OCI-LY1 (cell line): ENCODE results near the gene SYNE1.
"Not testable (repeated sequence)": the region's sequence is repeated elsewhere in the genome, so short reads cannot be mapped to it uniquely, and the experiment has no call there.

Experiments
- H2AFZ ChIP-seq: fragments of 200-600 bp; sonication (generic), shearing (Covaris generic); 2 replicates; pipeline ENCODE4 v1.6.0; 2014; ENCODE audit warnings: antibody characterized with exemption, mild to moderate bottlenecking, low read length
- H3F3A ChIP-seq: fragments of 200-600 bp; sonication (generic), shearing (Covaris generic); 2 replicates; pipeline ENCODE4 v1.6.0; 2014; ENCODE audit warnings: mild to moderate bottlenecking, antibody characterized with exemption, low read length, moderate library complexity; ENCODE audit not compliant: insufficient read depth
- H3K27ac ChIP-seq: fragments of 200-600 bp; sonication (generic); 2 replicates; pipeline ENCODE4 v1.5.1; 2014; ENCODE audit warnings: low read length, mixed run types, mild to moderate bottlenecking, low read depth; ENCODE audit not compliant: poor library complexity, severe bottlenecking
- H3K27me3 ChIP-seq: fragments of 200-600 bp; sonication (generic); 2 replicates; pipeline ENCODE4 v1.6.0; 2014; ENCODE audit warnings: antibody characterized with exemption, mild to moderate bottlenecking, low read length, moderate library complexity; ENCODE audit not compliant: insufficient read depth
- H3K36me3 ChIP-seq: fragments of 200-600 bp; sonication (generic); 2 replicates; pipeline ENCODE4 v1.6.1; 2014; ENCODE audit warnings: mild to moderate bottlenecking, antibody characterized with exemption, low read length, moderate library complexity, mixed read lengths; ENCODE audit not compliant: insufficient read depth
- H3K4me1 ChIP-seq: fragments of 200-600 bp; sonication (generic); 2 replicates; pipeline ENCODE4 v1.5.1; 2014; ENCODE audit warnings: mild to moderate bottlenecking, low read length, moderate library complexity; ENCODE audit not compliant: insufficient read depth, severe bottlenecking
- H3K4me2 ChIP-seq: fragments of 200-600 bp; sonication (generic), shearing (Covaris generic); 2 replicates; pipeline ENCODE4 v1.6.1; 2014; ENCODE audit warnings: low read length
- H3K4me3 ChIP-seq: fragments of 200-600 bp; sonication (generic); 2 replicates; pipeline ENCODE4 v1.5.1; 2014; ENCODE audit warnings: low read length, low read depth, mild to moderate bottlenecking, mixed read lengths; ENCODE audit not compliant: poor library complexity, severe bottlenecking
- H3K79me2 ChIP-seq: fragments of 200-600 bp; shearing (Covaris generic); 2 replicates; pipeline ENCODE4 v1.6.1; 2016; ENCODE audit warnings: mixed run types, low read length, mixed read lengths; ENCODE audit not compliant: insufficient read depth
- H3K9ac ChIP-seq: fragments of 200-600 bp; sonication (generic), shearing (Covaris generic); 2 replicates; pipeline ENCODE4 v1.6.1; 2014; ENCODE audit warnings: mild to moderate bottlenecking, low read length, mixed read lengths
- H3K9me2 ChIP-seq: fragments of 200-600 bp; sonication (generic), shearing (Covaris generic); 2 replicates; pipeline ENCODE4 v1.6.1; 2014; ENCODE audit warnings: low read depth, mild to moderate bottlenecking, low read length, mixed read lengths
- H3K9me3 ChIP-seq: fragments of 200-600 bp; shearing (Covaris generic); 2 replicates; pipeline ENCODE4 v1.6.1; 2014; ENCODE audit warnings: low read length, mixed read lengths
- H4K20me1 ChIP-seq: fragments of 200-600 bp; sonication (generic), shearing (Covaris generic); 2 replicates; pipeline ENCODE4 v1.6.0; 2016; ENCODE audit warnings: mild to moderate bottlenecking, low read length; ENCODE audit not compliant: insufficient read depth
- CTCF ChIP-seq: fragments of 200-600 bp; sonication (generic), shearing (Covaris generic); IDR thresholded peaks from 2 replicates; pipeline ENCODE4 v1.5.1; 2017; ENCODE audit warnings: mild to moderate bottlenecking, antibody characterized with exemption, low read length, moderate library complexity, mixed read lengths
- EZH2 ChIP-seq: fragments of 200-600 bp; sonication (generic), shearing (Covaris generic); IDR thresholded peaks from 2 replicates; pipeline ENCODE4 v1.8.0; 2017; ENCODE audit warnings: borderline replicate concordance, mixed run types, mild to moderate bottlenecking, antibody characterized with exemption, low read length, moderate library complexity, mixed read lengths

The SYNE1 gene

GRCh38 chr6:152147269-152147668 lies 489.9 kb downstream of the SYNE1 start:
- no peaks in the 10 kb centered on the region for H3K27me3 ChIP-seq
- no peak overlapping the region for H2AFZ ChIP-seq
- TF ChIP-seq EZH2, result no peak
- TF ChIP-seq CTCF, result no peak
- H4K20me1 ChIP-seq, result no peaks in the 10 kb centered on the region
- no peaks in the 10 kb centered on the region for H3K4me1 ChIP-seq
- no peaks in the 10 kb centered on the region for H3K9me2 ChIP-seq
- H3K9me3 ChIP-seq, result no peaks in the 10 kb centered on the region
- H3K4me3 ChIP-seq, result no peak overlapping the region
- H3F3A ChIP-seq, result no peaks in the 10 kb centered on the region
- peaks cover 91% of the 10 kb centered on the region for H3K36me3 ChIP-seq
- H3K79me2 ChIP-seq, result no peaks in the 10 kb centered on the region
- no peak overlapping the region for H3K4me2 ChIP-seq
- no peak overlapping the region for H3K27ac ChIP-seq
- H3K9ac ChIP-seq, result no peak overlapping the region

GRCh38 chr6:152146385-152146784 lies 490.8 kb downstream of the SYNE1 start:
- no peaks in the 10 kb centered on the region for H3K79me2 ChIP-seq
- H4K20me1 ChIP-seq, result no peaks in the 10 kb centered on the region
- H3F3A ChIP-seq, result no peaks in the 10 kb centered on the region
- H3K9me2 ChIP-seq, result no peaks in the 10 kb centered on the region
- no peak overlapping the region for H2AFZ ChIP-seq
- H3K9me3 ChIP-seq, result no peaks in the 10 kb centered on the region
- H3K4me3 ChIP-seq, result no peak overlapping the region
- peaks cover 82% of the 10 kb centered on the region for H3K36me3 ChIP-seq
- H3K4me1 ChIP-seq, result no peaks in the 10 kb centered on the region
- H3K9ac ChIP-seq, result no peak overlapping the region
- TF ChIP-seq EZH2, result no peak
- TF ChIP-seq CTCF, result no peak
- no peak overlapping the region for H3K4me2 ChIP-seq
- H3K27me3 ChIP-seq, result no peaks in the 10 kb centered on the region
- H3K27ac ChIP-seq, result no peak overlapping the region

DNA sequence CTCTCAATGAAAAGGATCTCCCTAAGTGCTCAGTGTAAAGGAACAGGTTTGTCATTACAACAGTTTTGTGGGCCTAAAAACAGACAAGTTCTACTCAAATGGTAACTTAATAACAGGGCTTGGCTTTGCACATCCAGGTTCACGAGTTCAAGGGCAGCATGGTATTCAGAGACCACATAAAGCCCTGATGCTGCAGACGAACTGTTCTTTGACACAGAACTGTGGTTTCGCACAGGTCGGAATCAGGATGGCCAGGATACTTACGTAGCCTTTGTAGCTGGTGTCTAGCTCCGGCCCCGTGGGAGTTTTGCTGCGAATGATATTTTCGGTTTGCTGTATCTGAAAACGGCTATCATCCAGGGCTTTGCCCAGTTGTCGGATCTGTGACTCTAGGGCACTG lies 493.8 kb downstream of the SYNE1 start:
- H3K9me2 ChIP-seq, result no peaks in the 10 kb centered on the region
- H3K4me1 ChIP-seq, result no peaks in the 10 kb centered on the region
- H3F3A ChIP-seq, result no peaks in the 10 kb centered on the region
- H3K9me3 ChIP-seq, result no peaks in the 10 kb centered on the region
- H3K36me3 ChIP-seq, result peaks cover 79% of the 10 kb centered on the region
- H4K20me1 ChIP-seq, result no peaks in the 10 kb centered on the region
- no peak overlapping the region for H2AFZ ChIP-seq
- no peaks in the 10 kb centered on the region for H3K79me2 ChIP-seq
- H3K4me2 ChIP-seq, result no peak overlapping the region
- no peak for TF ChIP-seq EZH2
- no peak overlapping the region for H3K27ac ChIP-seq
- no peak overlapping the region for H3K9ac ChIP-seq
- no peaks in the 10 kb centered on the region for H3K27me3 ChIP-seq
- H3K4me3 ChIP-seq, result no peak overlapping the region

DNA sequence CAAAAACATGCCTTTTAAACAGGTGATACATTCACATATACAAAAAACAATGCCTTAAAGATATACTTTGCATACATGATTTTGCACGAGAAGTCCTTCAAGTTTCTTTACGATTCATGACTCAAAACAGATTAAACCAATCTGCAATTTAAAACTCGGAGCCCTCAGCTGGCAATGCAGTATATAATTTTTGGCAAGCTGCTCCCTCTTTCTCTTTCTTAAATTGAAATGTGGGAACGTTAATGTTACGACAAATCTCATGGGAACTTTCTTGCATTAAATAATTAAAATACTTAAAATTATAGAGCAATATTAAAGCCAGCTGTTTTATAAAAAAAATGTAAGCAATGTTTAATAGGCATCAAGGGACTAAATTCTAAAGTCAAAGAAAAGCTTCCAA lies 495.1 kb downstream of the SYNE1 start:
- H3K9me3 ChIP-seq, result no peaks in the 10 kb centered on the region
- H3K36me3 ChIP-seq, result peaks cover 76% of the 10 kb centered on the region
- no peak for TF ChIP-seq CTCF
- no peak for TF ChIP-seq EZH2
- H3K27me3 ChIP-seq, result no peaks in the 10 kb centered on the region
- no peaks in the 10 kb centered on the region for H3F3A ChIP-seq
- H3K4me3 ChIP-seq, result no peak overlapping the region
- H3K9me2 ChIP-seq, result no peaks in the 10 kb centered on the region
- H4K20me1 ChIP-seq, result no peaks in the 10 kb centered on the region
- H3K4me2 ChIP-seq, result no peak overlapping the region
- no peak overlapping the region for H3K27ac ChIP-seq
- no peak overlapping the region for H3K9ac ChIP-seq
- H3K79me2 ChIP-seq, result no peaks in the 10 kb centered on the region
- no peaks in the 10 kb centered on the region for H3K4me1 ChIP-seq
- no peak overlapping the region for H2AFZ ChIP-seq

GRCh38 chr6:152138344-152138743 lies 498.8 kb downstream of the SYNE1 start:
- not testable (repeated sequence) for H3K27ac ChIP-seq, H4K20me1 ChIP-seq, H3K9me2 ChIP-seq, H3K4me1 ChIP-seq, H3K27me3 ChIP-seq, H2AFZ ChIP-seq, H3F3A ChIP-seq, H3K4me3 ChIP-seq, H3K9ac ChIP-seq, H3K79me2 ChIP-seq, H3K9me3 ChIP-seq, H3K4me2 ChIP-seq
- H3K36me3 ChIP-seq, result peaks cover 80% of the 10 kb centered on the region
